Rectal smooth muscle tissue (tissue), 1 donor: ENCODE measurements around the gene HBE1.

ENCODE experiments used
- H3K27ac ChIP-seq: one replicate; pipeline ENCODE4 v1.7.0; 2013; ENCODE audit warnings: low read depth, low read length, inconsistent platforms
- H3K27me3 ChIP-seq: one replicate; pipeline ENCODE4 v1.7.0; 2013; ENCODE audit warnings: low read length; ENCODE audit not compliant: control insufficient read depth, insufficient read depth
- H3K36me3 ChIP-seq: one replicate; pipeline ENCODE4 v1.7.0; 2013; ENCODE audit warnings: low read length; ENCODE audit not compliant: control insufficient read depth, insufficient read depth
- H3K4me1 ChIP-seq: one replicate; pipeline ENCODE4 v1.7.0; 2013; ENCODE audit warnings: low read length; ENCODE audit not compliant: control insufficient read depth, insufficient read depth
- H3K4me3 ChIP-seq: one replicate; pipeline ENCODE4 v1.7.0; 2013; ENCODE audit warnings: low read length
- H3K9ac ChIP-seq: one replicate; pipeline ENCODE4 v1.7.0; 2013; ENCODE audit warnings: low read length

The HBE1 gene

GRCh38 chr11:5224538-5225479 lies 44.9 kb downstream of the HBE1 start:
- Histone ChIP-seq H3K27me3 (no peaks in the 10 kb centered on the region), H3K4me1 (no peaks in the 10 kb centered on the region), H3K36me3 (no peaks in the 10 kb centered on the region), H3K27ac (no peak overlapping the region), H3K9ac (no peak overlapping the region), H3K4me3 (no peak overlapping the region)

- Histone ChIP-seq H3K27ac (no peak overlapping the region), H3K4me3 (no peak overlapping the region), H3K27me3 (no peaks in the 10 kb centered on the region), H3K36me3 (no peaks in the 10 kb centered on the region), H3K4me1 (no peaks in the 10 kb centered on the region), H3K9ac (no peak overlapping the region)
These were observed 46.1 kb downstream of the HBE1 start for GRCh38 chr11:5223686-5224085.

- Histone ChIP-seq H3K27ac (no peak overlapping the region), H3K36me3 (no peaks in the 10 kb centered on the region), H3K9ac (no peak overlapping the region), H3K4me1 (no peaks in the 10 kb centered on the region), H3K4me3 (no peak overlapping the region), H3K27me3 (no peaks in the 10 kb centered on the region)
These were observed 46.6 kb downstream of the HBE1 start for GRCh38 chr11:5223146-5223545.
